HepG2 (cell line): ENCODE results near the gene RCAN2. TPM values are rescaled to one million over a fixed set of nuclear protein-coding genes. Genes with fewer than 3 reads are reported as not detected.

Source experiments
- ATAC-seq: fragments of 200-7000 bp; cut with Tn5 transposase; 3 replicates; pipeline ENCODE4 v1.9.1; 2020; ENCODE audit warnings: mild to moderate bottlenecking, moderate library complexity
- BruUV-seq: library from RNA; stranded (reverse); fragments of 400-500 nt; replicated peaks from 2 replicates; lab custom pipeline; 2021; lab: Mats Ljungman, UMichigan
- CTCF ChIA-PET: fragments of 300-600 bp; formaldehyde crosslinking; extraction: SDS; loops from one replicate; lab custom pipeline; 2021; ENCODE audit warnings: low total read pairs, inconsistent platforms, low intra/inter-chr PET ratio; lab: Yijun Ruan, JAX
- POLR2A ChIA-PET: fragments of 350-600 bp; sonication (Branson Sonifier 250); formaldehyde crosslinking; loops from one replicate; lab custom pipeline; 2020; ENCODE audit warnings: antibody characterized with exemption, inconsistent platforms; lab: Yijun Ruan, JAX
- DNase-seq: peaks from one replicate; pipeline ENCODE4 v3.0.0-alpha.2; 2015; ENCODE audit warnings: low spot score
- FAIRE-seq: peaks from 3 replicates; lab custom pipeline; 2011; peaks lifted over from hg19 to GRCh38; lab: Jason Lieb, UNC
- H2AFZ ChIP-seq: one replicate; pipeline ENCODE4 v1.6.1; 2011; ENCODE audit warnings: low read length, inconsistent platforms
- H3K27ac ChIP-seq: fragments of 300-600 bp; 3 replicates; pipeline ENCODE4 v1.8.0; 2011; ENCODE audit warnings: mixed run types, mild to moderate bottlenecking, mixed read lengths, low read length, inconsistent platforms; ENCODE audit not compliant: insufficient read depth; ENCODE audit errors: extremely low read length
- H3K27me3 ChIP-seq, 2 experiments: fragments of 200-600 bp in 1 of 2; 2 replicates in 1 of 2; 3 replicates in 1 of 2; pipeline versions ENCODE4 v1.6.0 to v1.8.0; 2011; ENCODE audit warnings: low read length in 2 of 2, mild to moderate bottlenecking in 2 of 2, moderate library complexity in 2 of 2, inconsistent platforms in 1 of 2; ENCODE audit not compliant: insufficient read depth in 2 of 2, control insufficient read depth in 1 of 2
- H3K36me3 ChIP-seq, 2 experiments: fragments of 200-600 bp in 1 of 2; replicated peaks in 1 of 2; 2 replicates in 1 of 2; 3 replicates in 1 of 2; pipeline versions ENCODE4 v1.5.1 to v1.8.0; 2011; ENCODE audit warnings: low read length in 2 of 2, inconsistent platforms in 1 of 2; ENCODE audit not compliant: insufficient read depth in 2 of 2, control insufficient read depth in 1 of 2
- H3K4me1 ChIP-seq: 2 replicates; pipeline ENCODE4 v1.5.1; 2012; ENCODE audit warnings: low read length, inconsistent platforms; ENCODE audit not compliant: insufficient read depth
- H3K4me2 ChIP-seq: 2 replicates; pipeline ENCODE4 v1.6.0; 2011; ENCODE audit warnings: low read depth, low read length, inconsistent platforms
- H3K4me3 ChIP-seq, 3 experiments: fragments of 200-600 bp in 1 of 3; sonication (generic), shearing (Covaris generic) in 1 of 3; replicated peaks in 1 of 3; 2 replicates each; pipeline ENCODE4 v1.5.1; 2011 to 2016; ENCODE audit warnings: low read length in 3 of 3, inconsistent platforms in 2 of 3, low read depth in 2 of 3, mild to moderate bottlenecking in 2 of 3, control low read depth in 1 of 3, mixed read lengths in 1 of 3; ENCODE audit not compliant: insufficient read depth in 1 of 3
- H3K79me2 ChIP-seq: one replicate; pipeline ENCODE4 v1.6.1; 2011; ENCODE audit warnings: low read length, inconsistent platforms; ENCODE audit not compliant: insufficient read depth
- H3K9ac ChIP-seq: 2 replicates; pipeline ENCODE4 v1.6.0; 2011; ENCODE audit warnings: mild to moderate bottlenecking, low read depth, low read length, inconsistent platforms; ENCODE audit not compliant: insufficient read depth
- H3K9me3 ChIP-seq: 2 replicates; pipeline ENCODE4 v1.5.1; 2012; ENCODE audit warnings: mild to moderate bottlenecking, low read length
- H4K20me1 ChIP-seq: 2 replicates; pipeline ENCODE4 v1.6.0; 2011; ENCODE audit warnings: inconsistent platforms, mild to moderate bottlenecking, low read length, moderate library complexity; ENCODE audit not compliant: insufficient read depth
- SYNCRIP ChIP-seq: fragments of 200-400 bp; formaldehyde crosslinking; IDR thresholded peaks from 2 replicates; pipeline ENCODE4 v1.6.1; 2018; ENCODE audit warnings: mild to moderate bottlenecking, low read depth, low read length; ENCODE audit not compliant: insufficient read depth
- ZNF180 ChIP-seq: sonication (generic); formaldehyde crosslinking; IDR thresholded peaks from 2 replicates; pipeline ENCODE4 v1.4.0; 2020; ENCODE audit warnings: low read depth, missing genetic modification reagents, borderline replicate concordance
- WGBS: methylation state at CpG from one replicate; pipeline ENCODE4 v1.1.6; 2017; ENCODE audit warnings: low lambda C conversion rate; 5-methylcytosine and 5-hydroxymethylcytosine counted together
- in situ Hi-C: cut with HindIII; loops from 2 replicates; pipeline ENCODE4 v1.10.0; 2017; ENCODE audit warnings: low pct_unique_long_range_greater_than_20kb; ENCODE audit not compliant: extremely low pct_ligation_motif_present
- intact Hi-C: fragments of 100-400 bp; cut with micrococcal nuclease; formaldehyde crosslinking; loops from one replicate; pipeline ENCODE4 v1.10.0; 2022; ENCODE audit not compliant: unreplicated experiment
- polyA plus RNA-seq, 8 experiments: library from polyadenylated mRNA; depleted of rRNA in 3 of 8; stranded (reverse) in 7 of 8; unstranded in 1 of 8; fragments of >200 nt; fragmentation: Illumina TruSeq in 4 of 8; extraction: Trizol in 4 of 8; gene quantifications; 2 replicates each; pipeline versions ENCODE4 v1.2.1 to v1.2.3, GENCODE V29; 2011 to 2016; ENCODE audit warnings: low read depth in 4 of 8, missing spikeins in 1 of 8, mixed read lengths in 1 of 8; ENCODE audit not compliant: insufficient read depth in 1 of 8
- total RNA-seq, 5 experiments: library from RNA; depleted of rRNA; stranded (reverse); fragments of >200 nt; fragmentation: Illumina TruSeq; extraction: Trizol; gene quantifications; 2 replicates each; pipeline ENCODE4 v1.2.3, GENCODE V29; 2016; ENCODE audit warnings: low read depth in 1 of 5
- TF ChIP-seq, protein P1 (sequence below): IDR thresholded peaks from 2 replicates; pipeline ENCODE4 v1.6.1; 2016
- TF ChIP-seq, protein P2 (sequence below): sonication (generic); formaldehyde crosslinking; IDR thresholded peaks from 2 replicates; pipeline ENCODE4 v1.4.0; 2020; ENCODE audit warnings: low read depth, mild to moderate bottlenecking, missing genetic modification reagents

Gene RCAN2
- total and polyA plus RNA-seq, 2 of the 13 experiments (the other 11 are each of a cell fraction or from before 2014, with no cell fraction given), result not detected

- TF ChIP-seq, protein P1, sequence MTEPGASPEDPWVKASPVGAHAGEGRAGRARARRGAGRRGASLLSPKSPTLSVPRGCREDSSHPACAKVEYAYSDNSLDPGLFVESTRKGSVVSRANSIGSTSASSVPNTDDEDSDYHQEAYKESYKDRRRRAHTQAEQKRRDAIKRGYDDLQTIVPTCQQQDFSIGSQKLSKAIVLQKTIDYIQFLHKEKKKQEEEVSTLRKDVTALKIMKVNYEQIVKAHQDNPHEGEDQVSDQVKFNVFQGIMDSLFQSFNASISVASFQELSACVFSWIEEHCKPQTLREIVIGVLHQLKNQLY, result no peak
- TF ChIP-seq SYNCRIP (no peak), ZNF180 (CRISPR knock-in tag) (no peak)
These were observed 124.9 kb downstream of the RCAN2 start (continued) for GRCh38 chr6:46366190-46366900.

GRCh38 chr6:46357591-46357990 lies 133.7 kb downstream of the RCAN2 start:
- H3K9me3 ChIP-seq, result no peaks in the 10 kb centered on the region
- DNase-seq (no peak), ATAC-seq (peak; percentile 52; the same call in 1 of the 3 replicates), FAIRE-seq (no peak)
- CTCF ChIA-PET, result no interaction called here
- H3K27me3 ChIP-seq, result no peaks in the 10 kb centered on the region
- H3K4me1 ChIP-seq, result no peaks in the 10 kb centered on the region
- in situ Hi-C loops, result no loop called here
- intact Hi-C loops, result no loop called here
- H3K4me2 ChIP-seq, result no peak overlapping the region
- no peak overlapping the region for H3K27ac ChIP-seq
- WGBS, result 9% methylated on average over 2 of the region's 2 CpGs
- H3K36me3 ChIP-seq, result no peaks in the 10 kb centered on the region
- H4K20me1 ChIP-seq, result no peaks in the 10 kb centered on the region
- H2AFZ ChIP-seq, result no peak overlapping the region
- TF ChIP-seq, protein P2, sequence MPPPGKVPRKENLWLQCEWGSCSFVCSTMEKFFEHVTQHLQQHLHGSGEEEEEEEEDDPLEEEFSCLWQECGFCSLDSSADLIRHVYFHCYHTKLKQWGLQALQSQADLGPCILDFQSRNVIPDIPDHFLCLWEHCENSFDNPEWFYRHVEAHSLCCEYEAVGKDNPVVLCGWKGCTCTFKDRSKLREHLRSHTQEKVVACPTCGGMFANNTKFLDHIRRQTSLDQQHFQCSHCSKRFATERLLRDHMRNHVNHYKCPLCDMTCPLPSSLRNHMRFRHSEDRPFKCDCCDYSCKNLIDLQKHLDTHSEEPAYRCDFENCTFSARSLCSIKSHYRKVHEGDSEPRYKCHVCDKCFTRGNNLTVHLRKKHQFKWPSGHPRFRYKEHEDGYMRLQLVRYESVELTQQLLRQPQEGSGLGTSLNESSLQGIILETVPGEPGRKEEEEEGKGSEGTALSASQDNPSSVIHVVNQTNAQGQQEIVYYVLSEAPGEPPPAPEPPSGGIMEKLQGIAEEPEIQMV (CRISPR knock-in tag), result no peak
- no TSS peak for BruUV-seq
- POLR2A ChIA-PET, result no interaction called here
- no peak overlapping the region for H3K4me3 ChIP-seq
- H3K9ac ChIP-seq, result no peak overlapping the region
- no peaks in the 10 kb centered on the region for H3K79me2 ChIP-seq
